Pons (tissue), 1 donor: ENCODE measurements around the gene TOMM22.
"Not testable (repeated sequence)": the region's sequence is repeated elsewhere in the genome, so short reads cannot be mapped to it uniquely, and the experiment has no call there.

Experiments
- DNase-seq: peaks from one replicate; pipeline ENCODE4 v3.0.0-alpha.2; 2016; ENCODE audit warnings: low spot score

TOMM22 gene

GRCh38 chr22:38681582-38682335 is at the start of gene TOMM22:
TOMM22 (plus strand) TSS chr22:38681957; CDS start chr22:38681979, 22 bp downstream.
- DNase-seq = peak; percentile 79

GRCh38 chr22:38632528-38632927 is 49.2 kb upstream of the TOMM22 start:
- no peak for DNase-seq

- DNase-seq = peak; percentile 3
These were observed 43.5 kb upstream of the TOMM22 start for GRCh38 chr22:38638216-38638615.

- peak; percentile 24 for DNase-seq
These were observed 43.0 kb upstream of the TOMM22 start for GRCh38 chr22:38638728-38639127.

GRCh38 chr22:38641476-38642040 is 40.2 kb upstream of the TOMM22 start:
- DNase-seq = no peak

- DNase-seq = not testable (repeated sequence)
These were observed 37.5 kb upstream of the TOMM22 start for GRCh38 chr22:38644245-38644644.

- DNase-seq = no peak
These were observed 36.3 kb upstream of the TOMM22 start for GRCh38 chr22:38645430-38645829.

GRCh38 chr22:38649841-38650522 is 31.8 kb upstream of the TOMM22 start:
- no peak for DNase-seq

- DNase-seq = no peak
These were observed 28.9 kb upstream of the TOMM22 start for GRCh38 chr22:38652859-38653258.

GRCh38 chr22:38653741-38654140 is 28.0 kb upstream of the TOMM22 start:
- no peak for DNase-seq

- DNase-seq = peak; percentile 25
These were observed 26.1 kb upstream of the TOMM22 start for GRCh38 chr22:38655519-38656255.

GRCh38 chr22:38656256-38657044 is 25.3 kb upstream of the TOMM22 start, which contains the start of the genes CBY1 and FAM227A:
CBY1 (plus strand) TSS chr22:38656638; CDS start chr22:38668055, 11,417 bp downstream.
FAM227A (minus strand) TSS chr22:38656392; CDS start chr22:38650168, 6,224 bp downstream.
- DNase-seq = peak; percentile 88

- no peak for DNase-seq
These were observed 24.5 kb upstream of the TOMM22 start for GRCh38 chr22:38657045-38657909.

GRCh38 chr22:38674888-38675287 is 6.9 kb upstream of the TOMM22 start:
- DNase-seq = peak; percentile 45

GRCh38 chr22:38675833-38676232 is 5.9 kb upstream of the TOMM22 start:
- no peak for DNase-seq

- DNase-seq = no peak
These were observed 3.1 kb downstream of the TOMM22 start for GRCh38 chr22:38684895-38685294.

GRCh38 chr22:38685761-38686160 is 4.0 kb downstream of the TOMM22 start:
- DNase-seq = no peak

- DNase-seq = no peak
These were observed 7.9 kb downstream of the TOMM22 start for GRCh38 chr22:38689651-38690050.

- no peak for DNase-seq
These were observed 12.3 kb downstream of the TOMM22 start for GRCh38 chr22:38694049-38694448.

- no peak for DNase-seq
These were observed 13.2 kb downstream of the TOMM22 start for GRCh38 chr22:38694940-38695339.
